Subcutaneous adipose tissue (tissue), 4 donors: Measurements from ENCODE around the gene CACNA1G. TPM values are rescaled to one million over a fixed set of nuclear protein-coding genes. Genes with fewer than 3 reads are reported as not detected.

Source experiments
- CTCF ChIP-seq: fragments of 450-650 bp; IDR thresholded peaks from one replicate; pipeline ENCODE4 v1.5.1; 2016; ENCODE audit warnings: low read depth, mild to moderate bottlenecking, control low read depth, antibody characterized with exemption, moderate library complexity
- total RNA-seq, 4 donors: library from RNA; depleted of rRNA; stranded (reverse); fragments of >200 nt; gene quantifications; one replicate each; pipeline ENCODE4 v1.1.0, GENCODE V29; 2016

CACNA1G gene
- total RNA-seq, 4 donors from 2014 or later: 0.17 to 0.44 TPM; not detected in 2

- TF ChIP-seq CTCF: no peak
Observed at GRCh38 chr17:50524838-50525237, 35.7 kb upstream of the CACNA1G start.

GRCh38 chr17:50527155-50527762 lies 33.3 kb upstream of the CACNA1G start:
- TF ChIP-seq CTCF: no peak

GRCh38 chr17:50527949-50528474 lies 32.5 kb upstream of the CACNA1G start:
- no peak for TF ChIP-seq CTCF

- TF ChIP-seq CTCF: no peak
Observed at GRCh38 chr17:50529849-50530248, 30.7 kb upstream of the CACNA1G start.

GRCh38 chr17:50531428-50532025 lies 29.0 kb upstream of the CACNA1G start:
- no peak for TF ChIP-seq CTCF

- no peak for TF ChIP-seq CTCF
Observed at GRCh38 chr17:50532452-50533024, 28.0 kb upstream of the CACNA1G start, which contains the start of gene EPN3. Gene EPN3 (plus strand): TSS chr17:50532735. CDS start chr17:50536557, 3,822 bp downstream.

GRCh38 chr17:50533185-50533584 lies 27.3 kb upstream of the CACNA1G start:
- TF ChIP-seq CTCF: no peak
